HG03097 (cell line): Measurements from ENCODE around the gene ERCC4.

Experiments used
- ATAC-seq: cut with Tn5 transposase; IDR thresholded peaks from one replicate; pipeline ENCODE4 v1.9.1; 2021; ENCODE audit not compliant: unreplicated experiment, low FRiP score

The ERCC4 gene

DNA sequence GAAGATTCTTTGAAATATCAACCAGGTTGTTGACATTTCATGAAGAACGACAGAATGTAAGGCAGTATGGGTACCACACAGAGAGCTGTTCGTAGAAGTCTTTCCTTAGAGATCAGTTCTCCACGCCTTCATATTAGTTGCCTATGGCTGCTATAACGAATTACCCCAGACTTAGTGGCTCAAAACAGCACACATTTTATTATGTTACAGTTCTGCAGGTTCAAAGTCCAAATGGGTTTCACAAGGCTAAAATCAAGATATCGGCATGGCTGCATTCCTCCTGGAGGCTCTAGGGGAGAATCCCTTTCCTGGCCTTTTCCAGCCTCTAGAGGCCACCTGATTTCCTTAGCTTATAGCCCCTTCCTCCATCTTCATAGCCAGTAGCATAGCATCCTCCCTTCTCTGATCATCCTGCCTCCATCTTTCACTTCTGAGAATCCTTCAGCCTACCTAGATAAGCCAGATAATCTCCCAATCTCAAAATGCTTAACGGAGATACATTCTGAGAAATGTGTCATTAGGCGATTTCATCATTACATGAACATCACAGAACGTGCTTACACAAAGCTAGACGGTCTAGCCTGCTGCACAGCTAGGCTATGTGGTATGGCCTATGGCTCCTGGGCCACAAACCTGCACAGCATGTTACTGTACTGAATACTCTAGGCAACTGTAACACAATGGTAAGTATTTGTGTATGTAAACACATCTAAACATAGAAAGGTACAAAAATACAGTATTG lies 26.0 kb downstream of the ERCC4 start:
- no peak for ATAC-seq

DNA sequence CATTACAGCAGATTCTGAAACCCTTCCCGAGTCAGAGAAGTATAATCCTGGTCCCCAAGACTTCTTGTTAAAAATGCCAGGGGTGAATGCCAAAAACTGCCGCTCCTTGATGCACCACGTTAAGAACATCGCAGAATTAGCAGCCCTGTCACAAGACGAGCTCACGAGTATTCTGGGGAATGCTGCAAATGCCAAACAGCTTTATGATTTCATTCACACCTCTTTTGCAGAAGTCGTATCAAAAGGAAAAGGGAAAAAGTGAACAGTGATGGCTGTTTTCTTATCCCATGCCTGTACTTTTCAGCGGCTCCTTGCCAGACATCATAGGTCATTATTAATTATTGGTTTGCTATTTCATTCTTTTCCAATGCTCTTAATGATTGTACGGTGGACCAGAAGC lies 28.1 kb downstream of the ERCC4 start:
- ATAC-seq: no peak

DNA sequence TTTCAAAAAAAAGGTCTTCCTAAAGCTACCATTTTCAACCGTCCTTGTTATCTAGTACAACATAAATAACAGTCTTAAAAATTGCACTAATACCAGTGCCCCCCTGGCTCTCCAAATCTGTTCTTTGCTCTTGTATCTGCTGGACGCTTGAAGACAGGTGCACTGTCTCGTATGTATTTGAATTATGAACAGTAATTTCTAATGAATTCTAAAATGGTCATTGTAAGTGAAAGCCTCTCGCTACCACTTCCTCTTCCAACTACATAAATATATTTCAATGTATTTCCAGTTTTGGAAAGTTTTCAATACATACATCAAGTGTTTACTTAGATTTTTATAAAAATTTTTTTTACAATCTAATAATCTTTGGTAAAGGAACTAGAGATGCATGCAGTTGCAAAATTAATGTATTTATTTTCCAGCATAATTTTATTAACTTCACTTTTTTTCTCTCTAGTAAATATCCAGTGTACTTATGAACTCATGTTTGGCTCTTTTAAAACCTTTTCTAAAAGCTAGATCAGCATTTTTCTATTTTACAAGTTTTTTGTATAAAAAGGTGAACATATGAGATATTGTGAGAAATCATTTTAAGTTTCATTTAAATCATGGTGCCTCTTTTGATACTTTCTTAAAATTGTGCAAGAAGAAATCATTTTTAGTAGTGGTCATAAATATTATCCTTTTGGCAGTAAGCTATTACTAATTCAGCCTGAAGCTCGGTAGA lies 31.0 kb downstream of the ERCC4 start:
- no peak for ATAC-seq

DNA sequence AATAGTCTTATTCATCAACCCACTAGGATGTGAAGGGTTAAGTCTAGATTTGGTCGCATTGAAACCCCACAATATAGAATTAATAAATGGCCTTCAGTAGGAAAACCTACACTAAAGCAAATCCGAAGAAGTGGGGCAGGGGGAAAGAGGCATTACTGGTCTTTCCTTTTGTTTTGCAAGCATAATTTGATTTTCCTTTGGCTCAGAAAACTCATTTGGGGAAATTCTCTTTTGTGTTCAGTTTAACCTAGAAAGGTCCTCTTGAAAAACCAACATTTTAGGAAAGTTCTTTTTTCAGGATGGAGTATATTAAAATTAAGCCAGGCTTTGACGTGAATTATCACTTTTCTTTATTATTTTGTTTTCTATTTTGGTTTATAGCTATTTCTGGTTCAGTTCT lies 31.7 kb downstream of the ERCC4 start:
- ATAC-seq: no peak

DNA sequence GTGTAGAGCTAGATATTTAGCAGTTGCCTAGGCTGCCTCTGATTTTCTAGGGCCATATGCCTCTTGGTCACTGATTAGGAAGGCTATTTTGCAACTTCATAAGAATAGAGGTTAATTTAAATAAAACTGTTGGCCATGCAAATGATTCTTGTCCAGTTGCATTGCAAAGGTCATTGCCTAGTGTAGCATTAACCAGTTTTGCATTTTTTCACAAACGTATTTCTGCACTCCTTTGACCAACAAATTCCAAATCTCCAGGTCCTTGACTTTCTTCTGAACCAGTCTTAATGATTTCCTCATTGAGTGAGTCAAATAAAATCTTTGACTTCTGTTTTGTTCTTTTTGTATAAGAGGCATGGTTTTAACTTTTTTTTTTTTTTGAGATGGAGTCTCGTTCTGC lies 33.5 kb downstream of the ERCC4 start:
- ATAC-seq: no peak

DNA sequence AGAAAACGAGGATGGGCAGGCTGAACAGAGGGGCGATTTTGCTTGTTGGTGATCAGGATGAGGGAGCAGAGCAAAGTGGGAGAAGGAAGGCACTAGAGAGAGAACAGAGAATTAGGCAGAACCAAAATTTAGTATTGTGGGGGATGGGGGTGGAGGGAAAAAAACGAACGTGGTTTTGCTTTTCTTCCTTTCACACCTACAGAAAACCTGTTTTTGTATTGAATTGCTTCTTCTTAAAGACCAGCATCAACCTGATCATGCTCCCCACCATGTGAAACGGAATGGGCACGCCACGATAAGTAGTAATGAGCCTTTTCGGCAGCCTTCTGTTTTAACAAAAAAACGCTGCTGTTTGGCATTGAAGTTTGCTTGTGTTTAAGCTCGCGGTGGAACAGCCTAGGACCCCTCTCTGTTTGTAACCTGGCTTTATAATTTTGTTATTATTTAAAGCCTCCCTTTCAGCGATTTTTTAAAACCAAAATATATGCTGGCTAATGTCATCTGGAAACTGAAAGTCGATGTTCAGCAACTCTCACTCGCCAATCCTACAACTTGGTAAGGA lies 36.8 kb downstream of the ERCC4 start:
- ATAC-seq: no peak

DNA sequence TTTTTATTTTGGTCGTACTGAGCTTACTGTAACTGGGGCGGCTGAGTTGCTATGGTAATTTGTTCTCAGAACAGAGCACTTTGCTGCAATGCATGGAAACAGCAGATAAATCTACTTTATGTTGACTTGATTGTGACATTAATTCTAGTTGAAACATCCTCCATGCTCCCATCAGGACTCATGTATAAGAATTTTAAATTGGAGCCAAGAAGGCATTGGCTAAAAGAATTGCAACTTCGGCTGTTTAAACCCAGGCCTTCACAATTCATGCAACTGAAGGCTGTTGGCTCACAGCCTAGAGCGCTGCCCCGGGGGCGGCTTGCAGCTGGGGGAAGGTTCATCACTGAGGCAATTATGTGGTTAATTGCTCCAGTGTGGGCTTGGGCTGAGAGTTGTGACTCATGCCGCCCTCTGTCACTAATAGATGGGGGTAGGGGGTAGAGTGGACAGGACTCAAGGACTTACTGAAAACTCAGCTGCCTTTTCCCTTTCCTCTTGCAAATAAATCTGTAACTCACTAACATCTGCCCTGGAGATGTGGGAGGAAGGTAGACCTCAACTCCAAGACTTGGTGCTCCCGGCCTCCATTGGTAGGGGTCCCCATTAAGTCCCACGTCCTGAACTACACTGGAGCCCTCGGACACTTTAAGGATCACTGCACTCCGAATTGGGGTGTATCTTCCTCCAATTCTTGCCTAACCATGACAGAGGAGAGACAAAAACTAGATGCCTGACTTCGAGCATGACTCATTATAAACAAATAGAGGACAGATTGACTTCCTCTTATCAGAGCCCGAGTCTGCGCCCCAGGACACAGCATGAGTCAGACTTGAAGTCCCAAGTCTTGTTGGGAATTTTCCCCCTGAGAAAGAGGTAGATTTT lies 37.5 kb downstream of the ERCC4 start:
- no peak for ATAC-seq

DNA sequence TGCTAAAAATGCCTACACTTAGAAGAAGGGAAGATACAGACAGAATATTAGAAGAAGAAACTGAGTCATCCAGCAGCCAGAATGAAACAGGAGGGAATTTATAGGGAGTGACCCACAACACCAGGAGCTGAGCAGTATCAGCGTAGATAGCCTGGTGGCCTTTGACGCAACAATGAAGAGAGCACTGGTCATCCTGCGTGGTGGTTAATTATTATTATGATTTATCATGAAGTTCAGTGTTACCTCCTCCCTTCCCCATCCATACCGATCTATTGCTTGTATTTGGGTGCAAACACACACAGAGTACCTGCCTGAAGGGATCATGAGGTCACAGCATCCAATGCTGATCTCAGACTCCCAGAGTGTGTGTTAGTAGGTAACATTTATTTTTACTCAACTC lies 38.5 kb downstream of the ERCC4 start:
- no peak for ATAC-seq

DNA sequence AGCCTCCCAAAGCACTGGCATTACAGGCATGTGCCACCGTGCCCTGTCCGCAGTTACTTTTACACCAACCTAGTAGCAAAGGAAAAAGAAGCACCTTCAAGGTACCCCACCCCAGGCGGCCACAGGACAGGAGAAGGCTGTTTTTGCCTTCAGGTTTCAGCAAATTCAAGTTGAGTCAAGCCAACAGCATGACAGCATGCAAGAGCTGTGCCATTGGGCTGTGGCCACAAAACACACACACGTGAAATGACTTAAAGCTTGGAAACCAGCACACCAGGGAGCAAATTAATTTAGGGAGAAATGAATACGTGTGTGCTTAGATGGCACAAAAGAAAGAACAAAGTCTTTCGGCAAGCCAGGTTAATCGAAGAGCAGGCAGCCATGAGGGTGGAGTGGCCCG lies 39.7 kb downstream of the ERCC4 start:
- no peak for ATAC-seq

DNA sequence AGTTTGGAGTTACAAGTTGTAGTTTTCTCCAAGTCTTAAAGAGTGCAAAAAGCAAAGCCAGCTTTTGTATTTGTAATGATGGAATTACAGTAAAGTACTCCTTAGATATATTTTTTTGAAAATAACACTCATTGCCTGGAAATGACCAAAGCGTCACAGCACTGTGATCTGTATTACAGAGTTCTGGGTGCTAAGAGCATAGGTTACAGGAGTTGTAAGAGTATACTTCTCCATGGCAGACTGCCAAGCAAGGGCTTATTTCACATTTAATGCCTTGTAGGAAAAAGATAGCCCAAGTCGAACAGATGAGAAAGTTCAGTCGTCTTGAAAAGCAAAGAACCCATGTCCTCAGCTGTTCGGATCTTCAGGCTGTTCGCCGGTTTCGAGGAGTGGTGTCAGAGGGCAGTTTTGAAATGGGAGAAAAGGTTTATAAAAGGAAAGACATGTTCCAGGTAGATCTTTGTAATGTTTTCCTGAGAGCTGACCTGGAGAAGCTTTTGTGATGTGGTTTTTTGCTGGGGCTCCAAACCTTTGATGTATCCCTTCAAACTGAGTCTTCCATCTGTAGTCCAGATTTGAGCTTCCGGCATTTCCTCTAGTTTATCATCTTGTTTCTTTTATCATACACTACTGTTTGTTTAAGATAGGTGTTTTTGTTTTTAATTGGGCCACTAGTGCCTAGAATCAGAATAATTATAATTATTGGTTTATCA lies 41.3 kb downstream of the ERCC4 start:
- no peak for ATAC-seq

DNA sequence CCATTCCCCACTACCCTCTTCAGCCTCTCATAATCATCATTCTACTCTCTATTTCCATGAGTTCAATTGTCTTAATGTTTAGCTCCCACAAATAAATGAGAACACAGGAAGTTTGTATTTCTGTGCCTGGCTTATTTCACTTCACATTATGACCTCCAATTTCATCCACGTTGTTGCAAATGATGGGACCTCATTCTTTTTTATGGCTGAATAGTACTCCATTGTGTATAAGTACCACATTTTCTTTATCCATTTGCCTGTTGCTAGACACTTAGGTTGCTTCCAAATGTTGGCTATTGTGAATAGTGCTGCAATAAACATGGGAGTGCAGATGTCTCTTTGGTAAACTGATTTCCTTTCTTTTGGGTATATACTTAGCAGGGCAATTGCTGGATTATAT lies 42.3 kb downstream of the ERCC4 start:
- no peak for ATAC-seq

DNA sequence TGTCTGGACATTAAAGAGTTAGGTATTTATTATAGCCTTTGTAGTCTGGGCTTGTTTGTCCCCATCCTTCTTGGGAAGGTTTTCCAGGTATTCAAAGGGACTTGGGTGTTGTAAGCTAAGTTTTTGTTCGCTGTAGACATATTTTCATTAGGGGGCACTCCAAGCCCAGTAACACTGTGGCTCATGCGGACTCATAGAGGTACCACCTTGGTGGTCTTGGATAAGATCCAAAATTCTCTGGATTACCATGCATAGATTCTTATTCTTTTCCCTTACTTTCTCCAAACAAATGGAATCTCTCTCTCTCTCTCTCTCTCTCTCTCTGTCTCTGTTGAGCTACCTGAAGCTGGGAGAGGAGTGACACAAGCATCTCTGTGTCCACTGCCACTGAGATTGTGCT lies 48.9 kb downstream of the ERCC4 start:
- no peak for ATAC-seq

DNA sequence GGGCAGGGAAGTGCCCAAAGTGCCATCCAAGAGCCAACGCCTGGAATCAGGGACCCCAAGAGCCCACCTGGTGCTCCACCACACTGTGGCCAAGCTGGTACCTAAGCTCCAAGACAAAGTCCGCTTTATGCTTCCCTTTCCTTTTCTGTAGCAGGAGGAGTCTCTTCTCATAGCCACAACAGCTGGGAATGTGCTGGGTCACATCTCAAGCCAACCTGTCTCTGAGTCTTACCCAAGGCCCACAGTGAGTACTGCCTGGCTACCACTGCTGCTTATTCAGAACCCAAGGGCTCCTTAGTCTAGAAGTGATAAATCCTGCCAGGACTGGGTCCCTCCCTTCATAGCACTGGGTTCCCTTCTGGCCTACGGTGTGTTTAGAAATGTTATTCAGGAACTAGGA lies 49.8 kb downstream of the ERCC4 start:
- no peak for ATAC-seq

DNA sequence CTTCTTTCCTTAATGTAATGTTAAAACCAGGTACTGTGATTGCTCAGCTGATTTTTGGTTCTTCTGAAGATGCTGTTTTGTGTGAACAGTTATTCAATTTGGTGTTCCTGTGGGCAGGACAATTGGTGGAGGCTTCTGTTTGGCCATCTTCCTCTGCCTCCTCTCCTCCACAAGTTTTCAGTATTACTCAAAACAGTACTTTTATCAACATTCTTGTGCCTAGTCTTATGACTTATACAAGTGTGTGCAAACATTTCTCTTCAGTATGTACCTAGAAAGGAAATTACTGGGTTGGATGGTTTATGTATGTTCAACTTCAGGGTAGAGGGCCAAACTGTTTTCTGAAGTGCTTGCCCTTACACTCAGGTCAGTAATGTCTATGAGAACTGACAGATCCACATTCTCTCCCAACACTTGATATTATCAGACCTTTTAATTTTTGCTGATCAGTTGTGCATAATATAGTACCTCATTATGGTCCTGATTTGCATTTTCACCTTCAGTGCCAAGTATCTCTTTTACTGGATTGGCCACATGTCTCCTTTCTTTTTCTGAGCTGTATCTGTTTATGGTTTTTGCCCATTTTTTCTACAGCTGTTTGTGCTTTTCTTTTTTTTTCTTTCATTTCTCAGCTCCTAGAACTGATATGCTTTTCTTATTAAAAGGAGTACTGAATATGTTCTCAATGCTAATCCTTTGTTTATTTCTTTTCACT lies 50.9 kb downstream of the ERCC4 start:
- ATAC-seq: no peak

DNA sequence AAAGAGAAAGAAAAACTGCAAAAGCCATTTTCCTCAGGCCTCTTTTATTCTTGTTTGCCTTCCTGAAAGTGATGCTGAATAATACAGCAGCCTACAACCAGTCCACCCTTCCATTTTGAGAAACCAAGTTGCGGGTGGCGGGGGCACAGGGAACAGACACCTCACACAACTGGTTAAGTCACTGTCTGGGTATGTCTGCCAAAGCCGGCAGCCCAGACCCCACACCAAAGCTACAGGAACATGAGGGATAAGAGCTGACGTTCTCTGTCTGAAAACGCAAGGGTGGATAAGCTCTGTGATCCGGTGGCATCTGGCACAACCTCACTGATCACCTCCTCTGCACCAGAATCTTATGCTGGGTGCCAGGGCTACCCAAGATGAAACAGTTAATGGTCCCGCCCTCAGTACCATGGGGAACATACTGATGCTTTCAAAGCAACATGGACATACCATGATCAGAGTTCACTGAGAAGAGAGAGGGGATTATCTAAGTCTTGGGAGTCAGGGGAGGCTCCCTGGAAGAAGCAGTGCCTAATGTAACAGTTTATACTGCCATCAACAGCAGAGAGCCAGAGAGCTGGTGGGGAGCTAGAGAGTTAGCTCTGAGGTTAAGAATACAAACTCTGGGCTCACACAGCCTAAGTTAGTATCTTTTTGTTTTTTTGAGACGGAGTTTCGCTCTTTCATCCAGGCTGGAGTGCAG lies 53.5 kb downstream of the ERCC4 start:
- ATAC-seq: no peak

DNA sequence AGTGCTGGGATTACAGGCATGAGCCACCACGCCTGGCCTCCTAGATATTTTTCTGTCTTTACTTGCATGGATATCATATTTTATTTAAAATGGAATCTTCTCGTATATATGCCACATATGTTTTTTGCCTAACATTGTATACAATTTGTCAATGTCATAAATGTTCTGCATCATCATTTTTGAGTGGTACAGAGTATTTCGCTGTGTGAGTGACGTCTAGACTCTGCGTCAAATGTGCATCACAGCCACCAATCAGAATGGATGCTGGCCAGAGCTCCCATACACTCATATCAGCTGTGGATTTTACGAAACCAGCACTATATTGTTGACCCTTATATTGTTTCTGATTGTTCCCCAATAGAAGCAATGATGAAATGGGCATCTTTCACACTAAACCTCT lies 57.2 kb downstream of the ERCC4 start:
- ATAC-seq: no peak

DNA sequence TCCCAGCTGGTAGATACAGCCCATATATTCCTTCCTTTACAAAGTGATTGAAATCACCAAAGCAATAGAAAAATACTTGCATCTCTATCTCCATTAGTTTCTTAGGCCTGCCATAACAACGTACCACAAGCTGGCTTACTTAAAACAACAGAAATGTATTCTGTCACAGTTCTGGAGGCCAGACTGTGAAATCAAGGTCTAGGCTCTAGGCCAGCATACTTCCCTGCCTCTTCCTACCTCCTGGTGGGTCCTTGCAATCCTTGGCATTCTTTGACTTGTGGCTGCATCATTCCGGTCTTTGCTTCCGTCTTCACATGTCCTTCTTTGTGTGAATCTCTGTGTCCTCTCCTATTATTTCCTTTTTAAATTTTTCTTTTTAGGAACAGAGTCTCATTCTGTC lies 62.5 kb downstream of the ERCC4 start:
- no peak for ATAC-seq

DNA sequence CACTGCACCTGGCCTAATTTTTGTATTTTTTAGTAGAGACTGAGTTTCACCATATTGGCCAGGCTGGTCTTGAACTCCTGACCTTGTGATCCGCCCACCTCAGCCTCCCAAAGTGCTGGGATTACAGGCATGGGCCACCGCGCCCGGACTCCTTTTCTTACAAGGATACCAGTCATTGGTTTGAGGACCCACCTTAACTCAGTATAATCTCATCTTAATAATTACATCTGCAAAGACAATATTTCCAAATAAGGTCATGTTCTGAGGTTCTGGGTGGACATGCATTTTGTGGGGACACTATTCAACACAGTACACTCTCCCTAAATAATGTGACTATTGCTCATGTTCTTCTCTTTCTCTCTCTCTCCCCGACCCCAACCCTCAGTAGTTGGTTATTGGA lies 63.7 kb downstream of the ERCC4 start:
- no peak for ATAC-seq

DNA sequence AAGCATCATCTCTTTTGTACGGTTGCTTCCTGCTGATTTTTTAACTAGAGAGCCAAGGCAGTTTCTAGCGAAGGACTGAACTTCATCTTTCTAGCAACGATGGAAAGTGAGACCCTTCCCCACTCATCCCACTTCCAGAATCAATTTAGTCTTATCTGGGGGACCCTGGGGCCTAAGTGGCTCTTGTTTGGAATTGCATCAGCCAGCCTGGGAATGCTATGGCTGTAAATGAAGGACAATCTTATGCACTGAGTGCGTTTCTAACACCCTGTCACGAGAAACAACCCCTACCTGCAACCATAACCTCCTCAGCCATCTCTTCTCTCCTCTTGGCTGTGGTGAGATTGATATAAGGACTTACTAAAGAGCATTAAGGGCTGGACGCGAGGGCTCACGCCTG lies 64.8 kb downstream of the ERCC4 start:
- no peak for ATAC-seq
